WTC11 (cell line): Measurements from ENCODE around the gene KRTAP5-3.

Experiments
- CBFB ChIP-seq: sonication (generic); formaldehyde crosslinking; IDR thresholded peaks from 2 replicates; pipeline ENCODE4 v1.8.1; 2022; ENCODE audit warnings: mild to moderate bottlenecking, low read depth, missing genetic modification reagents
- CTCF ChIP-seq: fragments of 200-600 bp; IDR thresholded peaks from 2 replicates; pipeline ENCODE4 v1.8.0; 2022; ENCODE audit warnings: antibody characterized with exemption
- FOXJ3 ChIP-seq: sonication (generic); formaldehyde crosslinking; IDR thresholded peaks from 2 replicates; pipeline ENCODE4 v1.9.0; 2021; ENCODE audit warnings: missing genetic modification reagents, mild to moderate bottlenecking, borderline replicate concordance
- KAT7 ChIP-seq: sonication (generic); formaldehyde crosslinking; IDR thresholded peaks from 2 replicates; pipeline ENCODE4 v1.8.1; 2023; ENCODE audit warnings: missing genetic modification reagents, mild to moderate bottlenecking, borderline replicate concordance
- TF ChIP-seq, protein P1 (sequence below): sonication (generic); formaldehyde crosslinking; IDR thresholded peaks from 2 replicates; pipeline ENCODE4 v1.8.1; 2023; ENCODE audit warnings: mild to moderate bottlenecking, missing genetic modification reagents, moderate library complexity
- TF ChIP-seq, protein P2 (sequence below): sonication (generic); formaldehyde crosslinking; IDR thresholded peaks from 2 replicates; pipeline ENCODE4 v1.8.0; 2023; ENCODE audit warnings: mild to moderate bottlenecking, missing genetic modification reagents

DNA sequence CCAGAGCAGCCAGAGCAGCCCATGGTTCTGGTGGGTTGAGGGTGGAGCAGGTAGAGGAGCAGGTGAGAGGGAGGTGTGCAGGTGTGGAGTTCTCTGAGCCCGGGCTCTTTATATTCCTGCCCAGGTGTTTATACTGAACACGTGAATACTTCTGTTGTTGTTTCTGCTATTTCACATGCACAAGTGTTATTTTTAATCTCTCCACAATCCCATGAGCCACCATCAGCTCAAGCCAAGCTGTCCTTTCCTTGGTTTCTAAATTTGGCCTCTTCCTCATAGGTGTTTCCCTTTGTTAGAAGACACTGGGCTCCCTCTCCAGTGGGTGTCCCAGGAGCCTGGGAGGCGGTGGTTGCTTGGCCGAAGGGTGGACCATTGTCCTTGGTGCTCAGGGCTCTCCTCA lies at the start of gene KRTAP5-3:
- TF ChIP-seq CTCF (no peak), KAT7 (CRISPR knock-in tag) (no peak), CBFB (CRISPR knock-in tag) (no peak), FOXJ3 (no peak)
- TF ChIP-seq, protein P1, sequence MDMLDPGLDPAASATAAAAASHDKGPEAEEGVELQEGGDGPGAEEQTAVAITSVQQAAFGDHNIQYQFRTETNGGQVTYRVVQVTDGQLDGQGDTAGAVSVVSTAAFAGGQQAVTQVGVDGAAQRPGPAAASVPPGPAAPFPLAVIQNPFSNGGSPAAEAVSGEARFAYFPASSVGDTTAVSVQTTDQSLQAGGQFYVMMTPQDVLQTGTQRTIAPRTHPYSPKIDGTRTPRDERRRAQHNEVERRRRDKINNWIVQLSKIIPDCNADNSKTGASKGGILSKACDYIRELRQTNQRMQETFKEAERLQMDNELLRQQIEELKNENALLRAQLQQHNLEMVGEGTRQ (CRISPR knock-in tag) = no peak
- TF ChIP-seq, protein P2, sequence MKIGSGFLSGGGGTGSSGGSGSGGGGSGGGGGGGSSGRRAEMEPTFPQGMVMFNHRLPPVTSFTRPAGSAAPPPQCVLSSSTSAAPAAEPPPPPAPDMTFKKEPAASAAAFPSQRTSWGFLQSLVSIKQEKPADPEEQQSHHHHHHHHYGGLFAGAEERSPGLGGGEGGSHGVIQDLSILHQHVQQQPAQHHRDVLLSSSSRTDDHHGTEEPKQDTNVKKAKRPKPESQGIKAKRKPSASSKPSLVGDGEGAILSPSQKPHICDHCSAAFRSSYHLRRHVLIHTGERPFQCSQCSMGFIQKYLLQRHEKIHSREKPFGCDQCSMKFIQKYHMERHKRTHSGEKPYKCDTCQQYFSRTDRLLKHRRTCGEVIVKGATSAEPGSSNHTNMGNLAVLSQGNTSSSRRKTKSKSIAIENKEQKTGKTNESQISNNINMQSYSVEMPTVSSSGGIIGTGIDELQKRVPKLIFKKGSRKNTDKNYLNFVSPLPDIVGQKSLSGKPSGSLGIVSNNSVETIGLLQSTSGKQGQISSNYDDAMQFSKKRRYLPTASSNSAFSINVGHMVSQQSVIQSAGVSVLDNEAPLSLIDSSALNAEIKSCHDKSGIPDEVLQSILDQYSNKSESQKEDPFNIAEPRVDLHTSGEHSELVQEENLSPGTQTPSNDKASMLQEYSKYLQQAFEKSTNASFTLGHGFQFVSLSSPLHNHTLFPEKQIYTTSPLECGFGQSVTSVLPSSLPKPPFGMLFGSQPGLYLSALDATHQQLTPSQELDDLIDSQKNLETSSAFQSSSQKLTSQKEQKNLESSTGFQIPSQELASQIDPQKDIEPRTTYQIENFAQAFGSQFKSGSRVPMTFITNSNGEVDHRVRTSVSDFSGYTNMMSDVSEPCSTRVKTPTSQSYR = no peak
